Body of pancreas (tissue), 4 donors: Measurements from ENCODE around the gene ATP5MC2.

ENCODE experiments used
- CTCF ChIP-seq, 7 experiments: fragments of 450-650 bp in 4 of 7; fragments of 200-600 bp in 3 of 7; sonication (generic) in 3 of 7; IDR thresholded peaks; one replicate each; pipeline ENCODE4 v1.5.1; 2016 to 2019; ENCODE audit warnings: antibody characterized with exemption in 7 of 7
- POLR2A ChIP-seq, 3 donors: fragments of 450-650 bp; IDR thresholded peaks; one replicate each; pipeline ENCODE4 v1.6.1; 2016; ENCODE audit warnings: antibody characterized with exemption in 3 of 3, mild to moderate bottlenecking in 2 of 3

- TF ChIP-seq CTCF (IDR thresholded peaks at IDR 0.05) (no peak), POLR2A (IDR thresholded peaks at IDR 0.05) (no peak)
Observed at GRCh38 chr12:53703756-53704155, 27.9 kb upstream of the ATP5MC2 start.
